ENCODE data around the gene ATG12. TPM values are rescaled to one million over a fixed set of nuclear protein-coding genes. Genes with fewer than 3 reads are reported as not detected.

ATG12 gene
- total and polyA plus RNA-seq, 7 experiments from 2014 or later, result 47.9 to 141 (median 82.9) TPM

DNA sequence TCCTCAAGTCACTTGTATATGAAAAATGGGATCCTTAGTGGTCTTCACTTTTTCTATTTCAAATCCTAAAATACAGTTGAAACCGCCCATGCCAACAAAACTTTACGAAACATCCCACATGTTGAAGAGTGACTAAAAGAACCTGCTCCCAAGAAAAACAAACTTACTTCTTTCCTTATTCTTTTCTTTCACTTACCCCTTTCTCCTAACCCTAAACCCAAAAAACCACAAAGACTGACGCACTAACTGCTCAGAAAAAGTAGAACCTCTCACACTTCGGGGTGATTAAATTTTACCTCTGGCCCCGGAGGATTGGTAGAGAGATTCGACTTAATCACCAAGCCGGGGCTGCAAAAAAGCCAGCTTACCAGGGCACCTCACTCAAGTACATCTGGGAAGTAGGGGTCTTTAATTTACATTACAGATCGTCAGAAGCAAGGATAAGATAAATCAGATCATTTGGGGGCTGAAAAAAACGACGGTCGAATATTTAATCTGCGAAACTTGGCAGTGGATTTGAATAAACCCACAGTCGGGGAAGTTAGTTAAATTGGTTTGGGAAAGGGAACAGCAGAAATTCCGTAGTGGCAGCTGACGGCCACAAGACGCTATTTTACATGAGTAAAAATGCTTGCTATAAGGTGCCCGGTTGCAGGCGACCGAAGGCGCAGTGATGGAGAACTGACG is 26.2 kb downstream of the ATG12 start:
- H3K27ac ChIP-seq (ENCODE audit: low read depth, low read length), result no peak overlapping the region
- H3K36me3 ChIP-seq (ENCODE audit: control insufficient read depth in 2 of 3, insufficient read depth in 3 of 3, low read length in 3 of 3), result no peaks in the 10 kb centered on the region
- Mint-ChIP-seq H3K4me1 (peaks cover 0 to 26% (median 16%) of the 10 kb centered on the region in 7 donors), H3K4me3 (peak overlapping the region; percentile 23 to 80 (median 46)), H3K27ac (peak overlapping the region in 1 of 9 donors; percentile 21), H3K9me3 (peaks cover 0 to 3% (median 0%) of the 10 kb centered on the region in 11 donors), H3K36me3 (peaks cover 0 to 3% (median 0%) of the 10 kb centered on the region in 5 donors), H3K27me3 (peaks cover 74 to 86% (median 81%) of the 10 kb centered on the region in 5 donors)
- H3K27me3 ChIP-seq (ENCODE audit: control insufficient read depth in 2 of 2, insufficient read depth in 2 of 2, low read length in 2 of 2), result no peaks in the 10 kb centered on the region
- H3K4me3 ChIP-seq (ENCODE audit: low read length), result no peak overlapping the region
- intact Hi-C loops (cut with micrococcal nuclease), result no loop called here
- POLR2A ChIA-PET, result no interaction called here
- H3K9me3 ChIP-seq (ENCODE audit: control insufficient read depth in 2 of 3, low read length in 3 of 3), result no peaks in the 10 kb centered on the region
- peaks cover 0 to 4% of the 10 kb centered on the region in 2 donors for H3K4me1 ChIP-seq (ENCODE audit: control insufficient read depth in 2 of 2, insufficient read depth in 2 of 2, low read length in 2 of 2)
- DNase-seq, result no peak
- CTCF ChIA-PET, result interaction anchor here (0.5 kb wide), 1 partner anchor 751 kb away, joined by 3 read pairs; no protein-coding TSS in a partner anchor
- no peak for ATAC-seq

DNA sequence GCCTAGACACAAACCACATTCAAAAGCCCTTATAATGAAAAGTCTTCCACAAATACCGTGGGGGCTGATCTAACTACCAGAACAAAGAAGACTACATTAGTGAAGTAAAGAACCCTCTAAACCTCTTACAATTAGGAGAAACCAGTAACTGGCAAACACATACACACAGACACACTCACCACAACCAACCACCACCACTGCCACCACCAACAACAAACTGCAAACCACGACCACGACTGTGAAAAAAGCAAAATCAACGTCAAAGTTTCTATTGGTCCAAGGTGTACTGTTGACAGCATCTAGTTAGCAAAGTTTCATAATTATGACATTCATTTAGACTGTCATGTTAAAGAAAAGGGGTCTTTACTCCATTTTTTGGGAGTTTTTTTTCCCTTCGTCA is 27.6 kb downstream of the ATG12 start:
- POLR2A ChIA-PET, result interaction anchor here (0.6 kb wide), 1 partner anchor 26 kb away, joined by 4 read pairs; no protein-coding TSS in a partner anchor
- no peaks in the 10 kb centered on the region for H3K27me3 ChIP-seq (ENCODE audit: control insufficient read depth in 2 of 2, insufficient read depth in 2 of 2, low read length in 2 of 2)

DNA sequence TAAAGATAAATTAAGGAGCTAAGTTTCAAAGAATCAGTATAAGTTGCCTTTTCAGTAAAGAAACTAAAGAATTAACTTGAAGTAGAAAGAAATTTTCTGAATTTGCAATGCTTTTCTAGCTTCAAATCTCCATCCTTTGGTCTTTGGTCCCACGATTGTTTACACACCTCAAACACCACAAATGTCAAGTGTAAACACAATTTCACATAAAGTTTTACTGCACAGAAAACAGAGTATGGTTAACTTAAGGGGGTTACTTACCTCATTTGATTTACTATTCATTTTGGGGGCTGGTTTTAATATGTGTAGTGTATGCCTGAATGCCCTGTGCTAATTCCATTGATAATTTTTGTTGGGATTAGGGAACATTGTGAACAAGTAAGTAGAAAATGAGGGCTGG is 29.0 kb downstream of the ATG12 start:
- Mint-ChIP-seq H3K9me3 (peaks cover 0 to 3% (median 0%) of the 10 kb centered on the region in 11 donors), H3K27me3 (peaks cover 50 to 61% (median 55%) of the 10 kb centered on the region in 5 donors), H3K4me3 (no peak overlapping the region), H3K27ac (no peak overlapping the region), H3K4me1 (peaks cover 0 to 46% (median 16%) of the 10 kb centered on the region in 7 donors), H3K36me3 (peaks cover 0 to 3% (median 0%) of the 10 kb centered on the region in 5 donors)
- Histone ChIP-seq H3K4me1 (ENCODE audit: control insufficient read depth in 2 of 2, insufficient read depth in 2 of 2, low read length in 2 of 2) (peaks cover 0 to 5% of the 10 kb centered on the region in 2 donors), H3K9me3 (ENCODE audit: control insufficient read depth in 2 of 3, low read length in 3 of 3) (no peaks in the 10 kb centered on the region), H3K27ac (ENCODE audit: low read depth, low read length) (no peak overlapping the region), H3K27me3 (ENCODE audit: control insufficient read depth in 2 of 2, insufficient read depth in 2 of 2, low read length in 2 of 2) (no peaks in the 10 kb centered on the region), H3K4me3 (ENCODE audit: low read length) (no peak overlapping the region), H3K36me3 (ENCODE audit: control insufficient read depth in 2 of 3, insufficient read depth in 3 of 3, low read length in 3 of 3) (no peaks in the 10 kb centered on the region)
- ChIA-PET CTCF (no interaction called here), POLR2A (no interaction called here)
- DNase-seq (no peak), ATAC-seq (no peak)
- intact Hi-C loops (cut with micrococcal nuclease), result no loop called here

More for the DNA sequence above, 27.6 kb downstream of the ATG12 start:
- peaks cover 0 to 3% (median 0%) of the 10 kb centered on the region in 5 donors for H3K36me3 Mint-ChIP-seq
- intact Hi-C loops (cut with micrococcal nuclease), result no loop called here
- no peak overlapping the region for H3K27ac Mint-ChIP-seq
- CTCF ChIA-PET, result no interaction called here
- no peak overlapping the region for H3K4me3 ChIP-seq (ENCODE audit: low read length)
- DNase-seq (no peak), ATAC-seq (no peak)
- H3K36me3 ChIP-seq (ENCODE audit: control insufficient read depth in 2 of 3, insufficient read depth in 3 of 3, low read length in 3 of 3), result no peaks in the 10 kb centered on the region
- H3K4me1 ChIP-seq (ENCODE audit: control insufficient read depth in 2 of 2, insufficient read depth in 2 of 2, low read length in 2 of 2), result peaks cover 0 to 4% of the 10 kb centered on the region in 2 donors
- H3K9me3 ChIP-seq (ENCODE audit: control insufficient read depth in 2 of 3, low read length in 3 of 3), result no peaks in the 10 kb centered on the region
- no peak overlapping the region for H3K4me3 Mint-ChIP-seq
- H3K27me3 Mint-ChIP-seq, result peaks cover 59 to 74% (median 68%) of the 10 kb centered on the region in 5 donors
- no peak overlapping the region for H3K27ac ChIP-seq (ENCODE audit: low read depth, low read length)
- peaks cover 0 to 3% (median 0%) of the 10 kb centered on the region in 11 donors for H3K9me3 Mint-ChIP-seq
- H3K4me1 Mint-ChIP-seq, result peaks cover 0 to 36% (median 16%) of the 10 kb centered on the region in 7 donors

DNA sequence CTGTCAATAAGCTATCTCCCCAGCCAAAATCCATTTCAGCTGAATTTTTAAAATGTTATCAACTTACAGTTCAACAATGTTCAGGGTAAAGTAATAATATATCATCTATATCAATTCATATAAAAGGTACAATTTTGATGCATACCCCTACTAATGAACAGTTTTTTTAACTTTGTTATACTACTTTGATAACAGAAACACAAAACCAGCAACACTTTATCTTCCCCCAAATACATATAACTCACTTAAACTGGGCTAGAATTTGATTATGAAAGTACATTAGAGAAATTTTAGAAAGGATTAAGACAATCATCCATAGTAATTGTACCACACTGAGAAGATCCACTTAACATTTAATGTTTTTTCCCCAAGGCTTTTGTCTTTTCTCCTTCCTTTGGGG is 30.0 kb downstream of the ATG12 start:
- POLR2A ChIA-PET, result no interaction called here
- intact Hi-C loops (cut with micrococcal nuclease), result no loop called here
- Mint-ChIP-seq H3K27ac (no peak overlapping the region), H3K4me3 (no peak overlapping the region), H3K4me1 (peaks cover 0 to 52% (median 12%) of the 10 kb centered on the region in 7 donors), H3K36me3 (peaks cover 0 to 3% (median 0%) of the 10 kb centered on the region in 5 donors), H3K27me3 (peaks cover 45 to 52% (median 48%) of the 10 kb centered on the region in 5 donors), H3K9me3 (peaks cover 0 to 3% (median 0%) of the 10 kb centered on the region in 11 donors)
- DNase-seq (no peak), ATAC-seq (no peak)
- Histone ChIP-seq H3K36me3 (ENCODE audit: control insufficient read depth in 2 of 3, insufficient read depth in 3 of 3, low read length in 3 of 3) (no peaks in the 10 kb centered on the region), H3K4me3 (ENCODE audit: low read length) (no peak overlapping the region), H3K27ac (ENCODE audit: low read depth, low read length) (no peak overlapping the region), H3K9me3 (ENCODE audit: control insufficient read depth in 2 of 3, low read length in 3 of 3) (no peaks in the 10 kb centered on the region), H3K4me1 (ENCODE audit: control insufficient read depth in 2 of 2, insufficient read depth in 2 of 2, low read length in 2 of 2) (peaks cover 0 to 7% of the 10 kb centered on the region in 2 donors), H3K27me3 (ENCODE audit: control insufficient read depth in 2 of 2, insufficient read depth in 2 of 2, low read length in 2 of 2) (no peaks in the 10 kb centered on the region)
- CTCF ChIA-PET, result no interaction called here

DNA sequence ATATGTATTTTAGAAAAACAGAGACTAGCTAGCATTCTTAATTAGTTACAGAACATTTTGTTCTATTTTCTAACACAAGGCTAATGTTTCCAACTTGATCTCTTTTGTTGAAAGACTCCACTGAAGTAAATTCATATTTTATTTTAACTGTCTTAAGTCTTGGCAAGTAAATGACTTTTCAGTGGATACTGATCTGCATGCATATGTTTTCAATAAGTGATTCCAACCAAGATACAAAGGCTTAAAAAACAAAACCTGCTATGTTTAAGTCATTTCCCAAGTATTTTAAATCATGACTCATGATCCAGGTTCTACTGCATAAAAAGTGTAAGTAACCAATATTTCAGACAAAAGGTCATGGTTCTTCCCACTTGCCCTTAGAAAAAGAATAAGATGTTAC is 30.6 kb downstream of the ATG12 start:
- ATAC-seq (no peak), DNase-seq (no peak)
- Mint-ChIP-seq H3K4me1 (peaks cover 0 to 52% (median 12%) of the 10 kb centered on the region in 7 donors), H3K27me3 (peaks cover 38 to 48% (median 44%) of the 10 kb centered on the region in 5 donors), H3K9me3 (peaks cover 0 to 3% (median 0%) of the 10 kb centered on the region in 11 donors), H3K36me3 (peaks cover 0 to 3% (median 0%) of the 10 kb centered on the region in 5 donors), H3K4me3 (no peak overlapping the region), H3K27ac (no peak overlapping the region)
- Histone ChIP-seq H3K9me3 (ENCODE audit: control insufficient read depth in 2 of 3, low read length in 3 of 3) (no peaks in the 10 kb centered on the region), H3K36me3 (ENCODE audit: control insufficient read depth in 2 of 3, insufficient read depth in 3 of 3, low read length in 3 of 3) (no peaks in the 10 kb centered on the region), H3K4me3 (ENCODE audit: low read length) (no peak overlapping the region), H3K27ac (ENCODE audit: low read depth, low read length) (no peak overlapping the region), H3K27me3 (ENCODE audit: control insufficient read depth in 2 of 2, insufficient read depth in 2 of 2, low read length in 2 of 2) (no peaks in the 10 kb centered on the region), H3K4me1 (ENCODE audit: control insufficient read depth in 2 of 2, insufficient read depth in 2 of 2, low read length in 2 of 2) (peaks cover 0 to 4% of the 10 kb centered on the region in 2 donors)
- POLR2A ChIA-PET, result no interaction called here
- CTCF ChIA-PET, result interaction anchor here (0.6 kb wide), 1 partner anchor 176 kb away, joined by 3 read pairs; no protein-coding TSS in a partner anchor
- intact Hi-C loops (cut with micrococcal nuclease), result no loop called here

DNA sequence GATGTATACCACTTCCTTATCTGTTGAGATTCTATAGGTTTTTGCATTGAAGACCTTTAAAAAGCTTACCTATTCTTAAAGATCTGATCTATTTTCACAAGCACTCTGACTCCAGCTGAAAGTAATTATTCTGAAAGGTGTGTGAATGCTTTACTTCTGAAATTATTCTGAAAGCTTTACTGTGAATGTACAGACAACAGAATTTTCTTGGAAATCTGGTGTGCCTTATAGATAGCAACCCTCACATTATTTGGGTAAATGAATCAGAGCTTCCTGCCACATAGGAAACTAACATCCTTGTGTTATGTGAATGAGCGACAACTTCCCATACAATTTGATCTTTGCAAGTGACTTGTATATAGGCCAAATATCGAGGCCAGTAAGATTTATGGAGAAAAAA is 31.4 kb downstream of the ATG12 start:
- ChIA-PET CTCF (no interaction called here), POLR2A (no interaction called here)
- DNase-seq (no peak), ATAC-seq (no peak)
- Mint-ChIP-seq H3K36me3 (peaks cover 0 to 1% (median 0%) of the 10 kb centered on the region in 5 donors), H3K4me1 (peaks cover 0 to 45% (median 5%) of the 10 kb centered on the region in 7 donors), H3K9me3 (peaks cover 0 to under 1% (median 0%) of the 10 kb centered on the region in 11 donors), H3K4me3 (no peak overlapping the region), H3K27ac (no peak overlapping the region), H3K27me3 (peaks cover 30 to 40% (median 37%) of the 10 kb centered on the region in 5 donors)
- Histone ChIP-seq H3K27me3 (ENCODE audit: control insufficient read depth in 2 of 2, insufficient read depth in 2 of 2, low read length in 2 of 2) (no peaks in the 10 kb centered on the region), H3K36me3 (ENCODE audit: control insufficient read depth in 2 of 3, insufficient read depth in 3 of 3, low read length in 3 of 3) (no peaks in the 10 kb centered on the region), H3K9me3 (ENCODE audit: control insufficient read depth in 2 of 3, low read length in 3 of 3) (no peaks in the 10 kb centered on the region), H3K27ac (ENCODE audit: low read depth, low read length) (no peak overlapping the region), H3K4me3 (ENCODE audit: low read length) (no peak overlapping the region), H3K4me1 (ENCODE audit: control insufficient read depth in 2 of 2, insufficient read depth in 2 of 2, low read length in 2 of 2) (peaks cover 0 to 3% of the 10 kb centered on the region in 2 donors)
- intact Hi-C loops (cut with micrococcal nuclease), result no loop called here
